Endodermal cell (in vitro differentiated cells): ENCODE results near the gene NCAM1. TPM values are rescaled to one million over a fixed set of nuclear protein-coding genes. Genes with fewer than 3 reads are reported as not detected.

ENCODE experiments used
- DNase-seq: peaks from one replicate; pipeline ENCODE4 v3.0.0-alpha.2; 2017
- H3K27ac ChIP-seq: 2 replicates; pipeline ENCODE4 v1.5.1; 2013; ENCODE audit warnings: mild to moderate bottlenecking, low read depth, low read length, moderate library complexity
- H3K27me3 ChIP-seq: 2 replicates; pipeline ENCODE4 v1.6.1; 2013; ENCODE audit warnings: mild to moderate bottlenecking, low read length, moderate library complexity; ENCODE audit not compliant: insufficient read depth, control insufficient read depth, poor library complexity, severe bottlenecking
- H3K36me3 ChIP-seq: 2 replicates; pipeline ENCODE4 v1.7.0; 2013; ENCODE audit warnings: mild to moderate bottlenecking, low read length, moderate library complexity; ENCODE audit not compliant: control insufficient read depth, insufficient read depth
- H3K4me1 ChIP-seq: one replicate; pipeline ENCODE4 v1.7.0; 2013; ENCODE audit warnings: low read length; ENCODE audit not compliant: control insufficient read depth, insufficient read depth
- H3K4me3 ChIP-seq: 2 replicates; pipeline ENCODE4 v1.5.1; 2013; ENCODE audit warnings: mild to moderate bottlenecking, low read length, moderate library complexity
- H3K9ac ChIP-seq: 2 replicates; pipeline ENCODE4 v1.6.1; 2013; ENCODE audit warnings: mild to moderate bottlenecking, low read length, moderate library complexity; ENCODE audit not compliant: poor library complexity, severe bottlenecking; ENCODE audit errors: extremely low read depth
- H3K9me3 ChIP-seq: 2 replicates; pipeline ENCODE4 v1.6.1; 2013; ENCODE audit warnings: mild to moderate bottlenecking, low read length, moderate library complexity; ENCODE audit not compliant: control insufficient read depth
- H3K27ac Mint-ChIP-seq: 2 replicates; pipeline ENCODE4 v1.8.0; 2020; ENCODE audit warnings: mixed read lengths
- H3K27me3 Mint-ChIP-seq: 2 replicates; pipeline ENCODE4 v1.8.0; 2021; ENCODE audit warnings: mild to moderate bottlenecking, mixed read lengths; ENCODE audit not compliant: insufficient read depth
- H3K36me3 Mint-ChIP-seq: 2 replicates; pipeline ENCODE4 v1.8.0; 2020; ENCODE audit warnings: low read depth, mixed read lengths
- H3K4me1 Mint-ChIP-seq: 2 replicates; pipeline ENCODE4 v1.8.0; 2020; ENCODE audit warnings: mixed read lengths
- H3K4me3 Mint-ChIP-seq: 2 replicates; pipeline ENCODE4 v1.8.0; 2020; ENCODE audit warnings: mild to moderate bottlenecking, moderate library complexity, mixed read lengths
- H3K9me3 Mint-ChIP-seq: 2 replicates; pipeline ENCODE4 v1.8.0; 2020; ENCODE audit warnings: mild to moderate bottlenecking, mixed read lengths
- WGBS, 2 experiments: methylation state at CpG; one replicate each; pipeline versions ENCODE4 v1.1.5 to v1.1.7; 2013; ENCODE audit warnings: missing lambda C conversion rate in 2 of 2, mixed read lengths in 1 of 2; ENCODE audit not compliant: insufficient coverage in 1 of 2, insufficient read length in 1 of 2; 5-methylcytosine and 5-hydroxymethylcytosine counted together
- total RNA-seq, 2 donors: library from RNA; stranded (reverse); fragmentation: NEBNext Ultra II Directional in 1 of 2; extraction: Animal tissue kit (Norgen Biotek cat#: 25700) in 1 of 2; gene quantifications; 2 replicates in 1 of 2; 3 replicates in 1 of 2; pipeline ENCODE4 v1.2.1, GENCODE V29; 2021
- TF ChIP-seq, protein P1 (sequence below): fragments of 200-600 bp; sonication (generic); conservative IDR thresholded peaks from 2 replicates; pipeline ENCODE4 v1.5.0; 2021; ENCODE audit warnings: antibody characterized with exemption, mild to moderate bottlenecking

The NCAM1 gene
- total RNA-seq, 2 donors from 2014 or later, result 1.6 to 2.9 TPM

GRCh38 chr11:113153847-113154246 is 192.6 kb downstream of the NCAM1 start:
- Histone ChIP-seq H3K9me3 (no peaks in the 10 kb centered on the region), H3K4me1 (no peaks in the 10 kb centered on the region), H3K4me3 (no peak overlapping the region), H3K27ac (no peak overlapping the region), H3K9ac (no peak overlapping the region), H3K27me3 (no peaks in the 10 kb centered on the region), H3K36me3 (no peaks in the 10 kb centered on the region)
- Mint-ChIP-seq H3K27ac (no peak overlapping the region), H3K4me3 (no peak overlapping the region), H3K9me3 (no peaks in the 10 kb centered on the region), H3K36me3 (no peaks in the 10 kb centered on the region), H3K27me3 (peaks cover 3% of the 10 kb centered on the region), H3K4me1 (peaks cover 4% of the 10 kb centered on the region)
- WGBS, 2 experiments, result 92 to 96% methylated on average over 2 of the region's 2 CpGs
- no peak for DNase-seq
- TF ChIP-seq, protein P1, sequence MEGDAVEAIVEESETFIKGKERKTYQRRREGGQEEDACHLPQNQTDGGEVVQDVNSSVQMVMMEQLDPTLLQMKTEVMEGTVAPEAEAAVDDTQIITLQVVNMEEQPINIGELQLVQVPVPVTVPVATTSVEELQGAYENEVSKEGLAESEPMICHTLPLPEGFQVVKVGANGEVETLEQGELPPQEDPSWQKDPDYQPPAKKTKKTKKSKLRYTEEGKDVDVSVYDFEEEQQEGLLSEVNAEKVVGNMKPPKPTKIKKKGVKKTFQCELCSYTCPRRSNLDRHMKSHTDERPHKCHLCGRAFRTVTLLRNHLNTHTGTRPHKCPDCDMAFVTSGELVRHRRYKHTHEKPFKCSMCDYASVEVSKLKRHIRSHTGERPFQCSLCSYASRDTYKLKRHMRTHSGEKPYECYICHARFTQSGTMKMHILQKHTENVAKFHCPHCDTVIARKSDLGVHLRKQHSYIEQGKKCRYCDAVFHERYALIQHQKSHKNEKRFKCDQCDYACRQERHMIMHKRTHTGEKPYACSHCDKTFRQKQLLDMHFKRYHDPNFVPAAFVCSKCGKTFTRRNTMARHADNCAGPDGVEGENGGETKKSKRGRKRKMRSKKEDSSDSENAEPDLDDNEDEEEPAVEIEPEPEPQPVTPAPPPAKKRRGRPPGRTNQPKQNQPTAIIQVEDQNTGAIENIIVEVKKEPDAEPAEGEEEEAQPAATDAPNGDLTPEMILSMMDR, result no peak

DNA sequence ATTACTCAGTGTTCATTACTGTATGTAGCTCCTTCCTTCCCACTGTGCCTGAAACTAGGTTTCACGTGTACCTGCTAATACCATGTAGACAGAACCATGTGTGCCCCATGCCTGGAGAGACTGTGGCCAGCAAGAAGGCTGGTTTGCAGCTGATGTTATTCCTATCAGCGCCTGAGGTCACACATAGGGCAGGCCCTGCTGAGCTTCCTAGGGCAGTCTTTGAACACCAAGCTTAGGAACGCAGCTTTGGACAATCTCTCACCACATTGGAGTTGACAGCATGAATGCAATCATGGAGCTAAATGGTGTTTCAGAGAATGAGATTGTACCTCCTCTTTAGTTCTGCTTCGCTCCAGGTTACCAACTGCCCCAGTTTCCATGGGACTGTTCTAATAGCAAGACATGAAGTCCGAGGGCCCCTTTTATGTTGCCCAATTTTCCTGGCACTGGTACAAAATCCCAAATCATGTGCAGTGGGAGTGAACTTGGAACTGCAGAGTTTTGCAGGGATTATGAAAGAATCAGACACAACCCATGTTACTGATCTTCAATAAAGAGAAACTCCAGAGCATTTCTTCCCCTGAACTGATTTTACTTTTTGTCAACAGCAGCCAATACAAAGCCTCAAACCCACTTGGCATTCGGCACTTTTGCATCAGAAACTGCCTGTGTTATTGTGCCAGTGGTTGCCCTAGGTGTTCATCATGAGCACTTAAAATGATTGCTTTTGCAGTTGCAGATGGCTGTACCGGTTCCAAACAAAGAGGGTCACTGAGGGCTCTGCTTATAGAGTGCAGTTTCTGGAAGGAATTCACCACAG is 199.0 kb downstream of the NCAM1 start:
- no peak overlapping the region for H3K9ac ChIP-seq
- no peaks in the 10 kb centered on the region for H3K36me3 Mint-ChIP-seq
- H3K9me3 Mint-ChIP-seq, result no peaks in the 10 kb centered on the region
- DNase-seq, result no peak
- no peaks in the 10 kb centered on the region for H3K9me3 ChIP-seq
- H3K27me3 Mint-ChIP-seq, result peaks cover 8% of the 10 kb centered on the region
- no peak overlapping the region for H3K27ac Mint-ChIP-seq
- no peak overlapping the region for H3K4me3 Mint-ChIP-seq
- H3K4me3 ChIP-seq, result no peak overlapping the region
- H3K4me1 ChIP-seq, result no peaks in the 10 kb centered on the region
- no peaks in the 10 kb centered on the region for H3K27me3 ChIP-seq
- no peak overlapping the region for H3K27ac ChIP-seq
- no peaks in the 10 kb centered on the region for H3K4me1 Mint-ChIP-seq
- H3K36me3 ChIP-seq, result no peaks in the 10 kb centered on the region
- TF ChIP-seq, protein P1, result no peak
- WGBS, 2 experiments, result 84 to 86% methylated on average over 5 to 7 of the region's 7 CpGs

DNA sequence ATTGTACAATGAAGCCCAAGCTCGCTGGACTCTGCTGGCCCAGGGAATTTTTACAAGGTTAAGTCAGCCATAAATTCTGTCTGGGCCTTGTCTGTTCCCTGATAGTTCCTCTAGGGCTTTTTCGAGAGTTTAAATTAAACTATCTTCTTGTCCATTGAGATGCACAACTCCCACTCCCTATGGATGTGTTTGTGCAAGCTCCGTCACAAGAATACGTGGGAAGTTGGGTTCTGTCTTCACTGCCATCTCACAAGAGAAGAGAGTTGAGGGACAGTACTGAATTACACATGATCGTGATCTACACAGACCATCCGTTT is 199.5 kb downstream of the NCAM1 start:
- 91% methylated on average over 4 to 6 of the region's 6 CpGs for WGBS, 2 experiments
- Histone ChIP-seq H3K4me1 (no peaks in the 10 kb centered on the region), H3K9me3 (no peaks in the 10 kb centered on the region), H3K27me3 (no peaks in the 10 kb centered on the region), H3K27ac (no peak overlapping the region), H3K9ac (no peak overlapping the region), H3K36me3 (no peaks in the 10 kb centered on the region), H3K4me3 (no peak overlapping the region)
- Mint-ChIP-seq H3K9me3 (no peaks in the 10 kb centered on the region), H3K27me3 (peaks cover 8% of the 10 kb centered on the region), H3K4me3 (no peak overlapping the region), H3K36me3 (no peaks in the 10 kb centered on the region), H3K4me1 (no peaks in the 10 kb centered on the region), H3K27ac (no peak overlapping the region)
- TF ChIP-seq, protein P1, result no peak
- no peak for DNase-seq
